KMS-11 (cell line): Measurements from ENCODE around the gene RNF11.
A peak's percentile ranks its signal among the peaks of the same experiment; 100 is the strongest.

Source experiments
- H2AFZ ChIP-seq: fragments of 200-600 bp; sonication (generic); 2 replicates; pipeline ENCODE4 v1.6.1; 2016; ENCODE audit warnings: antibody characterized with exemption, mixed run types, low read depth
- H3K27ac ChIP-seq: fragments of 200-600 bp; sonication (generic); 2 replicates; pipeline ENCODE4 v1.6.1; 2016; ENCODE audit warnings: mild to moderate bottlenecking, mixed run types
- H3K27me3 ChIP-seq: fragments of 200-600 bp; sonication (generic); 2 replicates; pipeline ENCODE4 v1.6.1; 2017; ENCODE audit warnings: mild to moderate bottlenecking, low read depth, mixed run types, moderate library complexity; ENCODE audit not compliant: insufficient read depth
- H3K36me3 ChIP-seq: fragments of 200-600 bp; sonication (generic); 2 replicates; pipeline ENCODE4 v1.6.1; 2017; ENCODE audit warnings: mild to moderate bottlenecking, mixed run types; ENCODE audit not compliant: insufficient read depth
- H3K4me1 ChIP-seq: fragments of 200-600 bp; sonication (generic); 2 replicates; pipeline ENCODE4 v1.6.1; 2016; ENCODE audit warnings: mild to moderate bottlenecking, low read depth, mixed run types; ENCODE audit not compliant: poor library complexity, severe bottlenecking
- H3K4me2 ChIP-seq: fragments of 200-600 bp; sonication (generic); 2 replicates; pipeline ENCODE4 v1.7.0; 2016; ENCODE audit warnings: mild to moderate bottlenecking, mixed run types
- H3K4me3 ChIP-seq: fragments of 200-600 bp; sonication (generic); IDR thresholded peaks from 2 replicates; pipeline ENCODE4 v1.6.1; 2017; ENCODE audit warnings: low read depth, low read length, mixed read lengths; ENCODE audit not compliant: insufficient read depth
- H3K79me2 ChIP-seq: fragments of 200-600 bp; sonication (generic); 2 replicates; pipeline ENCODE4 v1.6.1; 2016; ENCODE audit warnings: low read depth, mixed run types; ENCODE audit not compliant: insufficient read depth
- H3K9ac ChIP-seq: fragments of 200-600 bp; sonication (generic); 2 replicates; pipeline ENCODE4 v1.6.1; 2016; ENCODE audit warnings: mild to moderate bottlenecking, mixed run types
- H4K20me1 ChIP-seq: fragments of 200-600 bp; sonication (generic); 2 replicates; pipeline ENCODE4 v1.6.1; 2016; ENCODE audit warnings: mild to moderate bottlenecking, mixed run types; ENCODE audit not compliant: insufficient read depth
- TF ChIP-seq, protein P1 (sequence below): fragments of 200-600 bp; sonication (generic); conservative IDR thresholded peaks from 2 replicates; pipeline ENCODE4 v1.6.1; 2017; ENCODE audit warnings: low read depth, mild to moderate bottlenecking, antibody characterized with exemption, low read length, moderate library complexity, mixed read lengths

Gene RNF11

GRCh38 chr1:51235673-51236530, at the start of gene RNF11:
RNF11 (plus strand) TSS chr1:51236273; CDS start chr1:51236757, 484 bp downstream.
- Histone ChIP-seq H3K79me2 (peaks cover 18% of the 10 kb centered on the region; the same call in 1 of the 2 replicates), H4K20me1 (no peaks in the 10 kb centered on the region), H3K27ac (peak within 1 kb of the TSS; percentile 58), H3K4me2 (peak within 1 kb of the TSS; percentile 45; the same call in 1 of the 2 replicates), H3K4me1 (no peaks in the 10 kb centered on the region), H3K9ac (peak within 1 kb of the TSS; percentile 53; the same call in 1 of the 2 replicates), H2AFZ (peak within 1 kb of the TSS; percentile 38; the same call in 1 of the 2 replicates), H3K4me3 (no peak within 1 kb of the TSS), H3K27me3 (no peaks in the 10 kb centered on the region), H3K36me3 (no peaks in the 10 kb centered on the region)
- TF ChIP-seq, protein P1, sequence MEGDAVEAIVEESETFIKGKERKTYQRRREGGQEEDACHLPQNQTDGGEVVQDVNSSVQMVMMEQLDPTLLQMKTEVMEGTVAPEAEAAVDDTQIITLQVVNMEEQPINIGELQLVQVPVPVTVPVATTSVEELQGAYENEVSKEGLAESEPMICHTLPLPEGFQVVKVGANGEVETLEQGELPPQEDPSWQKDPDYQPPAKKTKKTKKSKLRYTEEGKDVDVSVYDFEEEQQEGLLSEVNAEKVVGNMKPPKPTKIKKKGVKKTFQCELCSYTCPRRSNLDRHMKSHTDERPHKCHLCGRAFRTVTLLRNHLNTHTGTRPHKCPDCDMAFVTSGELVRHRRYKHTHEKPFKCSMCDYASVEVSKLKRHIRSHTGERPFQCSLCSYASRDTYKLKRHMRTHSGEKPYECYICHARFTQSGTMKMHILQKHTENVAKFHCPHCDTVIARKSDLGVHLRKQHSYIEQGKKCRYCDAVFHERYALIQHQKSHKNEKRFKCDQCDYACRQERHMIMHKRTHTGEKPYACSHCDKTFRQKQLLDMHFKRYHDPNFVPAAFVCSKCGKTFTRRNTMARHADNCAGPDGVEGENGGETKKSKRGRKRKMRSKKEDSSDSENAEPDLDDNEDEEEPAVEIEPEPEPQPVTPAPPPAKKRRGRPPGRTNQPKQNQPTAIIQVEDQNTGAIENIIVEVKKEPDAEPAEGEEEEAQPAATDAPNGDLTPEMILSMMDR: no peak

GRCh38 chr1:51188230-51188629, 47.8 kb upstream of the RNF11 start:
- Histone ChIP-seq H3K9ac (no peak overlapping the region), H3K4me3 (no peak overlapping the region), H3K4me1 (no peaks in the 10 kb centered on the region), H3K36me3 (no peaks in the 10 kb centered on the region), H3K27me3 (no peaks in the 10 kb centered on the region), H3K27ac (no peak overlapping the region), H4K20me1 (no peaks in the 10 kb centered on the region), H3K79me2 (no peaks in the 10 kb centered on the region), H2AFZ (no peak overlapping the region), H3K4me2 (no peak overlapping the region)
- TF ChIP-seq, protein P1: no peak

DNA sequence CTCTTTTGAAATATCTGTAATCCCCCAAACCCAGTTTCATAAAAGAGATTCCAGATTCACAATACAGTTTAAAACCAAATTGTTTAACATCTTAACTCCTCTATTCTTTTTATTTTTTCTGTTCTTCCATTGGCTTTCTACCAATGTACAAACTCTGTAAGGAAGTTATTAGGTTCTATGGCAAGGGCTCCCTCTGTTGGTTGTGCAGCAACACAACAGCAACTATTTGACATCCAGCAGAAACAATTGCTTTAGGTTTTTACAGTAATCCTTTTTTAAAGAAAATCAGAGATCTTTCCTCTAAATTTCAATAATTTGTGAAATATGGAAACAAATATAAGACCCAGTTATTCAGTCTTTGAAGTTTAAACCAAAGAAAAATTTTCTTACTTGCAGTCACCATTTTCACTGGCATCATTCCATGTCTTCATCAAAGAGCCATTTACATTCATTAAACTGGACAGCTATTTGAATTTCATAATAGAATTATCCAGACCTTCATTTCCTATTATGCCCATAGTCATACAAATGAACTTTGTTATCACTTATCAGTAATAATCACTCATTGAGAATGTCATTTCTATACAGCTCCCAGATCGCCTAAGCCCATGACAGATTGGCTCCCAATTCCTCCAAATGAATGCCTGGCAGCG, 46.5 kb upstream of the RNF11 start:
- Histone ChIP-seq H3K79me2 (no peaks in the 10 kb centered on the region), H3K27me3 (no peaks in the 10 kb centered on the region), H3K27ac (no peak overlapping the region), H2AFZ (no peak overlapping the region), H3K4me3 (no peak overlapping the region), H4K20me1 (no peaks in the 10 kb centered on the region), H3K36me3 (no peaks in the 10 kb centered on the region), H3K4me1 (no peaks in the 10 kb centered on the region), H3K4me2 (no peak overlapping the region), H3K9ac (no peak overlapping the region)
- TF ChIP-seq, protein P1: peak; percentile 61

DNA sequence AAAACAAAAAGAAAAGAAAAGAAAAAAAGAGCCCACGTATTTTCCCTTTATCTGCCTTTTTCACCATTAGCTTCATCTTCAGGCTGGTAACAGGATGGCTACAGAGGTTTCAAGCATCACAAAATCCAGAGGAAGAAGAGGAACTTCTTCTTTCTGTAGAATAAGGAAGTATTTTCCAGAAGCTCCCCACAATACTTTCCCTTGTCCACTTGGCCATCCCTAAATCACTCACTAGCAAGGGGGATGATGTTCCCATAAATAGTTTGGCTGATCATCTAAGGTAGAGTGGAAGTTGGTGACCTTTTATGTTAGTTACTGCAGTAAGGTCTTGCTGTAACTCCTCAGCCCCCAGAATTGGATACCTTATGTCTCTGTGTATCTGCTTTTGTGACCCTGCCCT, 45.1 kb upstream of the RNF11 start:
- Histone ChIP-seq H4K20me1 (no peaks in the 10 kb centered on the region), H3K9ac (no peak overlapping the region), H3K4me1 (no peaks in the 10 kb centered on the region), H3K36me3 (no peaks in the 10 kb centered on the region), H3K4me3 (no peak overlapping the region), H3K4me2 (no peak overlapping the region), H2AFZ (no peak overlapping the region), H3K27ac (no peak overlapping the region), H3K79me2 (no peaks in the 10 kb centered on the region), H3K27me3 (no peaks in the 10 kb centered on the region)
- TF ChIP-seq, protein P1: no peak
